Vagina (tissue), 2 donors: ENCODE data around the gene ACSL5.

ENCODE experiments used
- POLR2A ChIP-seq, 2 donors: fragments of 450-650 bp; IDR thresholded peaks; one replicate each; pipeline ENCODE4 v1.6.1; 2017; ENCODE audit warnings: antibody characterized with exemption in 2 of 2, mild to moderate bottlenecking in 2 of 2, moderate library complexity in 2 of 2
- POLR2AphosphoS5 ChIP-seq, 2 donors: sonication (generic); formaldehyde crosslinking; IDR thresholded peaks; one replicate each; pipeline ENCODE4 v1.9.0; 2017; ENCODE audit warnings: antibody characterized with exemption in 2 of 2, mild to moderate bottlenecking in 2 of 2, low read depth in 1 of 2; ENCODE audit not compliant: insufficient read depth in 1 of 2
- TF ChIP-seq, protein P1 (sequence below), 3 experiments: fragments of 450-650 bp in 2 of 3; fragments of 200-600 bp in 1 of 3; sonication (generic) in 1 of 3; IDR thresholded peaks; one replicate each; pipeline ENCODE4 v1.5.1; 2017 to 2019; ENCODE audit warnings: antibody characterized with exemption in 3 of 3, mild to moderate bottlenecking in 2 of 3, moderate library complexity in 2 of 3

DNA sequence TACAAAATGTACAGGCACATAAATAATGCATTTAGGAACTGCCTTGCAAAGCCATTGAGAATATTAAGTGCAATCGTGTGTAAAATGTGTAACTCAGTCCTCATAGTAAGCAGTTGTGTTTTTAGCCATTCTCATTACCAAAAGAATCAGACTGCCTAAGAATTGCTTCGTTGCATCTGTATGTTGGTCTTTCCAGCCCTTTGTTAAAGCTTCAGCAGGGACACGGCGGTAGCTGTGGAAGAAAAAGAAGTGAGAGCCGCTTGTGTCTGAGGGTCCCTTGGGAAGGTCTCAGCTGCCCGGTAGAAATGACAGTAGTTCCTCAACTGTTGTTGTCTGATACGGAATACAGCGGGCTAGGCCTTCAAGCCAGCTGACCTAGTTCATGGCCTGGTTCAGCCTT, 22.8 kb upstream of the ACSL5 start:
- TF ChIP-seq, protein P1, sequence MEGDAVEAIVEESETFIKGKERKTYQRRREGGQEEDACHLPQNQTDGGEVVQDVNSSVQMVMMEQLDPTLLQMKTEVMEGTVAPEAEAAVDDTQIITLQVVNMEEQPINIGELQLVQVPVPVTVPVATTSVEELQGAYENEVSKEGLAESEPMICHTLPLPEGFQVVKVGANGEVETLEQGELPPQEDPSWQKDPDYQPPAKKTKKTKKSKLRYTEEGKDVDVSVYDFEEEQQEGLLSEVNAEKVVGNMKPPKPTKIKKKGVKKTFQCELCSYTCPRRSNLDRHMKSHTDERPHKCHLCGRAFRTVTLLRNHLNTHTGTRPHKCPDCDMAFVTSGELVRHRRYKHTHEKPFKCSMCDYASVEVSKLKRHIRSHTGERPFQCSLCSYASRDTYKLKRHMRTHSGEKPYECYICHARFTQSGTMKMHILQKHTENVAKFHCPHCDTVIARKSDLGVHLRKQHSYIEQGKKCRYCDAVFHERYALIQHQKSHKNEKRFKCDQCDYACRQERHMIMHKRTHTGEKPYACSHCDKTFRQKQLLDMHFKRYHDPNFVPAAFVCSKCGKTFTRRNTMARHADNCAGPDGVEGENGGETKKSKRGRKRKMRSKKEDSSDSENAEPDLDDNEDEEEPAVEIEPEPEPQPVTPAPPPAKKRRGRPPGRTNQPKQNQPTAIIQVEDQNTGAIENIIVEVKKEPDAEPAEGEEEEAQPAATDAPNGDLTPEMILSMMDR (IDR thresholded peaks at IDR 0.05): no peak
- TF ChIP-seq POLR2A (IDR thresholded peaks at IDR 0.05): no peak
- no peak for TF ChIP-seq POLR2AphosphoS5 (IDR thresholded peaks at IDR 0.05; ENCODE audit: insufficient read depth in 1 of 2, low read depth in 1 of 2)
